Measurements from ENCODE around the gene AKR1C2. TPM values are rescaled to one million over a fixed set of nuclear protein-coding genes. Genes with fewer than 3 reads are reported as not detected.

The AKR1C2 gene
- total and polyA plus RNA-seq, 9 of the 15 experiments (the other 6 are each of a cell fraction or from before 2014, with no cell fraction given) = 13.8 to 74.0 (median 30.5) TPM

DNA sequence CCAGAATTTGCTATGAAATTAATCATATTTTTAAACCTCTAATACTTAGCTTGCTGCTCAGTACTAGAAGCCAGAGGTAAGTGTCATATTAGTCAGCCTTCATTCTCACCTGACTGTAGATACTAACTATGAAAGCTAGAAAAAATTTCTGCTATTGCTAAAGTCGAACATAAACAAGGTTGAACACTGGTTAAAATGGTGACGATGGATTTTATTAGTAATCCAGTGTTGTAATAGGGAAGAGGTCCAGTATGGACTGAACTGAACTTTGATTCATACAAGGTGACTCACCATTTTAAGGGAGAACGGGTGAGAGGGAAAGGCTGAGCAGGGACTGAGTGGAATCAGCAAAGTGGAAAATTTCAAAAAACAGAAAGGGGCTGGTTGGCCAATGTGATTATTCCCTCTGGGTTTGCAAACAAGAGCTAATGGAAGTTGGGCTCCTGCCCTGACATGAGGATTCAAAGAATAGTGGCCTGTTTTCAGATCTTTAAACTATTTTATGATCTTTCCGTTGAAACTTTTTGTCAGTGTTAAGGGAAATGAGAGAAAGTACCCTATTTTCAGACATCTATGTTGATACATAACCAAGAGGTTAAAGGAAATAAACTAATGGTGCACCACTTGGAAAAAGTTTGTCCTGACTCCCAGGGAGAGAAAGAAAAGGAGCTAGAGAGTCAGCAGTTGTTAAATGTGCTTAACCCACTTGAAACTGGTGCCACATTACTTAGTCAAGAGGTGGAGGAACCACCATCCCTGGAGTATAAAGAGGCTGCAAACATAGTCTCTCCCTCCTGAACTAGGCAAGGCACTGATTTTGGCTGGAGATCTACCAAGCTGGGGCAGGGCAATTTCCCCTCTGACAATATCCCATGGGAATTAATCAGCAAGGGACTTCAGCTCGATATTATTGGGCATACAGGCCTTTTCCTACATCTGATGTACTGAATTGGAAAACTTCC lies 55.7 kb downstream of the AKR1C2 start (continued):
- TF ChIP-seq ZNF316 (IDR thresholded peaks at IDR 0.05) (0 out of 2 replicates have a peak, but pooled peaks have one; percentile 5), CBX8 (IDR thresholded peaks at IDR 0.05; ENCODE audit: borderline replicate concordance, extremely low read depth, low read depth, low read length, poor library complexity, severe bottlenecking) (no peak), CBX2 (IDR thresholded peaks at IDR 0.05; ENCODE audit: insufficient read depth, low read length, poor library complexity, severe bottlenecking) (no peak), MTA2 (IDR thresholded peaks at IDR 0.05; ENCODE audit: low read depth) (no peak), CEBPB (tag; IDR thresholded peaks at IDR 0.05) (no peak), MAFG (tag; conservative IDR thresholded peaks at IDR 0.05) (0 out of 2 replicates have a peak, but pooled peaks have one; percentile 24), MGA (IDR thresholded peaks at IDR 0.05) (no peak), CEBPG (CRISPR knock-in tag; IDR thresholded peaks at IDR 0.05) (no peak), CEBPG (tag; conservative IDR thresholded peaks at IDR 0.05 in 1 of 2, IDR thresholded peaks at IDR 0.05 in 1 of 2) (no peak), FOSL1 (tag; conservative IDR thresholded peaks at IDR 0.05) (peak; percentile 86), ARNT (IDR thresholded peaks at IDR 0.05) (no peak)
- TF ChIP-seq, protein P1, sequence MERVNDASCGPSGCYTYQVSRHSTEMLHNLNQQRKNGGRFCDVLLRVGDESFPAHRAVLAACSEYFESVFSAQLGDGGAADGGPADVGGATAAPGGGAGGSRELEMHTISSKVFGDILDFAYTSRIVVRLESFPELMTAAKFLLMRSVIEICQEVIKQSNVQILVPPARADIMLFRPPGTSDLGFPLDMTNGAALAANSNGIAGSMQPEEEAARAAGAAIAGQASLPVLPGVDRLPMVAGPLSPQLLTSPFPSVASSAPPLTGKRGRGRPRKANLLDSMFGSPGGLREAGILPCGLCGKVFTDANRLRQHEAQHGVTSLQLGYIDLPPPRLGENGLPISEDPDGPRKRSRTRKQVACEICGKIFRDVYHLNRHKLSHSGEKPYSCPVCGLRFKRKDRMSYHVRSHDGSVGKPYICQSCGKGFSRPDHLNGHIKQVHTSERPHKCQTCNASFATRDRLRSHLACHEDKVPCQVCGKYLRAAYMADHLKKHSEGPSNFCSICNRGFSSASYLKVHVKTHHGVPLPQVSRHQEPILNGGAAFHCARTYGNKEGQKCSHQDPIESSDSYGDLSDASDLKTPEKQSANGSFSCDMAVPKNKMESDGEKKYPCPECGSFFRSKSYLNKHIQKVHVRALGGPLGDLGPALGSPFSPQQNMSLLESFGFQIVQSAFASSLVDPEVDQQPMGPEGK (CRISPR knock-in tag; IDR thresholded peaks at IDR 0.05; ENCODE audit: borderline replicate concordance) = no peak

All from K562 (cell line).